Loucy (cell line): ENCODE measurements around the gene MDM4.

Experiments used
- H2AFZ ChIP-seq: fragments of 200-600 bp; sonication (generic); 2 replicates; pipeline ENCODE4 v1.6.0; 2016; ENCODE audit warnings: antibody characterized with exemption, mild to moderate bottlenecking, low read length, moderate library complexity
- H3F3A ChIP-seq: fragments of 200-600 bp; 2 replicates; pipeline ENCODE4 v1.6.0; 2016; ENCODE audit warnings: antibody characterized with exemption, low read depth, mild to moderate bottlenecking
- H3K27me3 ChIP-seq: fragments of 200-600 bp; sonication (generic); 2 replicates; pipeline ENCODE4 v1.6.1; 2014; ENCODE audit warnings: low read length, mild to moderate bottlenecking; ENCODE audit not compliant: insufficient read depth, poor library complexity, severe bottlenecking
- H3K36me3 ChIP-seq: fragments of 200-600 bp; sonication (generic); 2 replicates; pipeline ENCODE4 v1.6.1; 2016; ENCODE audit warnings: low read length; ENCODE audit not compliant: insufficient read depth
- H3K4me1 ChIP-seq: fragments of 200-600 bp; sonication (generic); 2 replicates; pipeline ENCODE4 v1.5.1; 2014; ENCODE audit warnings: low read length, mild to moderate bottlenecking; ENCODE audit not compliant: insufficient read depth, poor library complexity, severe bottlenecking
- H3K4me2 ChIP-seq: fragments of 200-600 bp; sonication (generic); 2 replicates; pipeline ENCODE4 v1.6.0; 2014; ENCODE audit warnings: antibody characterized with exemption, low read length, low read depth, mild to moderate bottlenecking; ENCODE audit not compliant: poor library complexity, severe bottlenecking
- H3K4me3 ChIP-seq: fragments of 200-600 bp; sonication (generic); 2 replicates; pipeline ENCODE4 v1.5.1; 2014; ENCODE audit warnings: low read length, mild to moderate bottlenecking, mixed read lengths; ENCODE audit not compliant: poor library complexity, severe bottlenecking
- H3K79me2 ChIP-seq: fragments of 200-600 bp; sonication (generic); 2 replicates; pipeline ENCODE4 v1.6.1; 2014; ENCODE audit warnings: low read length; ENCODE audit not compliant: insufficient read depth
- H3K9ac ChIP-seq: fragments of 200-600 bp; sonication (generic); 2 replicates; pipeline ENCODE4 v1.6.0; 2014; ENCODE audit warnings: mild to moderate bottlenecking, low read depth, low read length, moderate library complexity; ENCODE audit not compliant: poor library complexity, severe bottlenecking
- H3K9me2 ChIP-seq: fragments of 200-600 bp; sonication (generic); replicated peaks from 2 replicates; pipeline ENCODE4 v1.6.1; 2016; ENCODE audit warnings: low read depth, low read length, mixed read lengths
- H3K9me3 ChIP-seq: fragments of 200-600 bp; sonication (generic); 2 replicates; pipeline ENCODE4 v1.6.1; 2014; ENCODE audit warnings: mild to moderate bottlenecking, antibody characterized with exemption, low read length, low read depth; ENCODE audit not compliant: insufficient read depth
- H4K20me1 ChIP-seq: fragments of 200-600 bp; sonication (generic); 2 replicates; pipeline ENCODE4 v1.6.0; 2014; ENCODE audit warnings: antibody characterized with exemption, low read length, mild to moderate bottlenecking; ENCODE audit not compliant: insufficient read depth, poor library complexity, severe bottlenecking
- CTCF ChIP-seq: fragments of 200-600 bp; sonication (generic); conservative IDR thresholded peaks from 2 replicates; pipeline ENCODE4 v1.5.1; 2014; ENCODE audit warnings: mild to moderate bottlenecking, antibody characterized with exemption, low read length
- EZH2phosphoT487 ChIP-seq: fragments of 200-600 bp; IDR thresholded peaks from 2 replicates; pipeline ENCODE4 v1.6.1; 2018; ENCODE audit warnings: antibody characterized with exemption, mild to moderate bottlenecking, moderate library complexity, borderline replicate concordance

Gene MDM4

GRCh38 chr1:204495777-204496176, 20.4 kb upstream of the MDM4 start:
- no peaks in the 10 kb centered on the region for H3K9me2 ChIP-seq
- H3K79me2 ChIP-seq = peaks cover 29% of the 10 kb centered on the region
- H3K9me3 ChIP-seq = no peaks in the 10 kb centered on the region
- H3K36me3 ChIP-seq = no peaks in the 10 kb centered on the region
- H4K20me1 ChIP-seq = peaks cover 12% of the 10 kb centered on the region
- peak overlapping the region; percentile 91 for H3K9ac ChIP-seq
- peak overlapping the region; percentile 84 for H3K4me3 ChIP-seq
- H3K4me2 ChIP-seq = peak overlapping the region; percentile 97
- no peaks in the 10 kb centered on the region for H3K27me3 ChIP-seq
- TF ChIP-seq EZH2phosphoT487 = no peak
- TF ChIP-seq CTCF = no peak
- no peak overlapping the region for H2AFZ ChIP-seq
- H3F3A ChIP-seq = no peaks in the 10 kb centered on the region
- peaks cover 32% of the 10 kb centered on the region for H3K4me1 ChIP-seq

GRCh38 chr1:204498981-204499380, 17.2 kb upstream of the MDM4 start:
- H3K27me3 ChIP-seq = no peaks in the 10 kb centered on the region
- peaks cover 8% of the 10 kb centered on the region for H3K4me1 ChIP-seq
- no peaks in the 10 kb centered on the region for H3K36me3 ChIP-seq
- no peak overlapping the region for H3K4me3 ChIP-seq
- H3K4me2 ChIP-seq = no peak overlapping the region
- H4K20me1 ChIP-seq = no peaks in the 10 kb centered on the region
- no peaks in the 10 kb centered on the region for H3K9me2 ChIP-seq
- H3K9me3 ChIP-seq = no peaks in the 10 kb centered on the region
- no peaks in the 10 kb centered on the region for H3K79me2 ChIP-seq
- H3F3A ChIP-seq = no peaks in the 10 kb centered on the region
- TF ChIP-seq CTCF = no peak
- no peak overlapping the region for H2AFZ ChIP-seq
- no peak overlapping the region for H3K9ac ChIP-seq

GRCh38 chr1:204499511-204500468, 16.4 kb upstream of the MDM4 start:
- Histone ChIP-seq H3K27me3 (no peaks in the 10 kb centered on the region), H3F3A (0 out of 2 replicates have a peak, but pooled peaks cover 3% of the 10 kb centered on the region), H3K9me2 (no peaks in the 10 kb centered on the region), H3K9me3 (no peaks in the 10 kb centered on the region), H3K36me3 (no peaks in the 10 kb centered on the region), H3K9ac (no peak overlapping the region), H4K20me1 (no peaks in the 10 kb centered on the region), H3K4me1 (peaks cover 8% of the 10 kb centered on the region), H3K4me3 (no peak overlapping the region), H2AFZ (no peak overlapping the region), H3K79me2 (no peaks in the 10 kb centered on the region), H3K4me2 (no peak overlapping the region)
- no peak for TF ChIP-seq EZH2phosphoT487
- TF ChIP-seq CTCF = no peak
